ENCODE measurements around the gene AOX1. TPM values are rescaled to one million over a fixed set of nuclear protein-coding genes. Genes with fewer than 3 reads are reported as not detected.
"Not testable (repeated sequence)": the region's sequence is repeated elsewhere in the genome, so short reads cannot be mapped to it uniquely, and the experiment has no call there.

AOX1 gene
- polyA plus RNA-seq, 4 donors: 0.45 to 27.3 (median 1.8) TPM

- peaks cover 0 to 5% (median 0%) of the 10 kb centered on the region in 3 donors for H3K4me1 ChIP-seq (ENCODE audit: control insufficient read depth in 3 of 3, insufficient read depth in 2 of 3, low read depth in 1 of 3, low read length in 2 of 3)
- peak in 1 of 2 donors; percentile 32 for DNase-seq
- 52 to 73% (median 60%) methylated on average over 2 of the region's 2 CpGs for WGBS, 3 donors
Observed at GRCh38 chr2:200625282-200625681, 39.5 kb downstream of the AOX1 start.

GRCh38 chr2:200625958-200626363 is 40.1 kb downstream of the AOX1 start:
- Histone ChIP-seq H3K36me3 (ENCODE audit: control insufficient read depth in 3 of 3, insufficient read depth in 2 of 3, low read depth in 1 of 3, low read length in 3 of 3) (no peaks in the 10 kb centered on the region), H3K9me3 (ENCODE audit: control insufficient read depth in 2 of 2, insufficient read depth in 1 of 2, low read depth in 1 of 2, low read length in 1 of 2) (no peaks in the 10 kb centered on the region), H3K4me3 (ENCODE audit: low read depth in 1 of 3, low read length in 3 of 3) (no peak overlapping the region), H3K27me3 (ENCODE audit: control insufficient read depth in 3 of 3, insufficient read depth in 3 of 3, low read length in 3 of 3) (no peaks in the 10 kb centered on the region), H3K27ac (ENCODE audit: low read depth in 1 of 3, low read length in 2 of 3) (no peak overlapping the region), H3K4me1 (ENCODE audit: control insufficient read depth in 3 of 3, insufficient read depth in 2 of 3, low read depth in 1 of 3, low read length in 2 of 3) (peaks cover 0 to 5% (median 0%) of the 10 kb centered on the region in 3 donors)
- WGBS, 3 donors: 72 to 74% (median 72%) methylated on average over 2 of the region's 2 CpGs
- FAIRE-seq: no peak
- no peak for DNase-seq

More at GRCh38 chr2:200625282-200625681, 39.5 kb downstream of the AOX1 start:
- FAIRE-seq: no peak
- Histone ChIP-seq H3K4me3 (ENCODE audit: low read depth in 1 of 3, low read length in 3 of 3) (no peak overlapping the region), H3K27ac (ENCODE audit: low read depth in 1 of 3, low read length in 2 of 3) (no peak overlapping the region), H3K36me3 (ENCODE audit: control insufficient read depth in 3 of 3, insufficient read depth in 2 of 3, low read depth in 1 of 3, low read length in 3 of 3) (no peaks in the 10 kb centered on the region), H3K9me3 (ENCODE audit: control insufficient read depth in 2 of 2, insufficient read depth in 1 of 2, low read depth in 1 of 2, low read length in 1 of 2) (no peaks in the 10 kb centered on the region), H3K27me3 (ENCODE audit: control insufficient read depth in 3 of 3, insufficient read depth in 3 of 3, low read length in 3 of 3) (no peaks in the 10 kb centered on the region)

- DNase-seq (no peak), FAIRE-seq (no peak)
- WGBS, 3 donors: 63 to 86% (median 73%) methylated on average over 4 of the region's 4 CpGs
- no peaks in the 10 kb centered on the region for H3K27me3 ChIP-seq (ENCODE audit: control insufficient read depth in 3 of 3, insufficient read depth in 3 of 3, low read length in 3 of 3)
- no peak overlapping the region for H3K27ac ChIP-seq (ENCODE audit: low read depth in 1 of 3, low read length in 2 of 3)
- no peaks in the 10 kb centered on the region for H3K9me3 ChIP-seq (ENCODE audit: control insufficient read depth in 2 of 2, insufficient read depth in 1 of 2, low read depth in 1 of 2, low read length in 1 of 2)
- no peaks in the 10 kb centered on the region for H3K36me3 ChIP-seq (ENCODE audit: control insufficient read depth in 3 of 3, insufficient read depth in 2 of 3, low read depth in 1 of 3, low read length in 3 of 3)
- H3K4me1 ChIP-seq (ENCODE audit: control insufficient read depth in 3 of 3, insufficient read depth in 2 of 3, low read depth in 1 of 3, low read length in 2 of 3): peaks cover 0 to 5% (median 0%) of the 10 kb centered on the region in 3 donors
- no peak overlapping the region for H3K4me3 ChIP-seq (ENCODE audit: low read depth in 1 of 3, low read length in 3 of 3)
Observed at GRCh38 chr2:200627110-200627770, 41.4 kb downstream of the AOX1 start.

GRCh38 chr2:200628461-200628860 is 42.6 kb downstream of the AOX1 start:
- H3K9me3 ChIP-seq (ENCODE audit: control insufficient read depth in 2 of 2, insufficient read depth in 1 of 2, low read depth in 1 of 2, low read length in 1 of 2); FAIRE-seq; H3K27me3 ChIP-seq (ENCODE audit: control insufficient read depth in 3 of 3, insufficient read depth in 3 of 3, low read length in 3 of 3); H3K4me3 ChIP-seq (ENCODE audit: low read depth in 1 of 3, low read length in 3 of 3); H3K27ac ChIP-seq (ENCODE audit: low read depth in 1 of 3, low read length in 2 of 3); H3K4me1 ChIP-seq (ENCODE audit: control insufficient read depth in 3 of 3, insufficient read depth in 2 of 3, low read depth in 1 of 3, low read length in 2 of 3); DNase-seq; H3K36me3 ChIP-seq (ENCODE audit: control insufficient read depth in 3 of 3, insufficient read depth in 2 of 3, low read depth in 1 of 3, low read length in 3 of 3): not testable (repeated sequence)
- WGBS, 3 donors: 76 to 84% (median 81%) methylated on average over 4 of the region's 4 CpGs

- no peak for DNase-seq
- no peaks in the 10 kb centered on the region for H3K36me3 ChIP-seq (ENCODE audit: control insufficient read depth in 3 of 3, insufficient read depth in 2 of 3, low read depth in 1 of 3, low read length in 3 of 3)
- H3K9me3 ChIP-seq (ENCODE audit: control insufficient read depth in 2 of 2, insufficient read depth in 1 of 2, low read depth in 1 of 2, low read length in 1 of 2): no peaks in the 10 kb centered on the region
- no peaks in the 10 kb centered on the region for H3K27me3 ChIP-seq (ENCODE audit: control insufficient read depth in 3 of 3, insufficient read depth in 3 of 3, low read length in 3 of 3)
- H3K4me1 ChIP-seq (ENCODE audit: control insufficient read depth in 3 of 3, insufficient read depth in 2 of 3, low read depth in 1 of 3, low read length in 2 of 3): no peaks in the 10 kb centered on the region
- 73 to 89% (median 77%) methylated on average over 1 of the region's 1 CpG for whole genome bisulfite sequencing, 3 donors
- H3K27ac ChIP-seq (ENCODE audit: low read depth in 1 of 3, low read length in 2 of 3): no peak overlapping the region
- no peak for FAIRE-seq
- no peak overlapping the region for H3K4me3 ChIP-seq (ENCODE audit: low read depth in 1 of 3, low read length in 3 of 3)
Observed at GRCh38 chr2:200631287-200631686, 45.5 kb downstream of the AOX1 start.

GRCh38 chr2:200634231-200634964 is 48.6 kb downstream of the AOX1 start:
- no peak overlapping the region for H3K27ac ChIP-seq (ENCODE audit: low read depth in 1 of 3, low read length in 2 of 3)
- WGBS, 3 donors: 93 to 97% (median 94%) methylated on average over 7 of the region's 7 CpGs
- no peaks in the 10 kb centered on the region for H3K27me3 ChIP-seq (ENCODE audit: control insufficient read depth in 3 of 3, insufficient read depth in 3 of 3, low read length in 3 of 3)
- no peaks in the 10 kb centered on the region for H3K36me3 ChIP-seq (ENCODE audit: control insufficient read depth in 3 of 3, insufficient read depth in 2 of 3, low read depth in 1 of 3, low read length in 3 of 3)
- FAIRE-seq (no peak), DNase-seq (no peak)
- H3K9me3 ChIP-seq (ENCODE audit: control insufficient read depth in 2 of 2, insufficient read depth in 1 of 2, low read depth in 1 of 2, low read length in 1 of 2): no peaks in the 10 kb centered on the region
- H3K4me1 ChIP-seq (ENCODE audit: control insufficient read depth in 3 of 3, insufficient read depth in 2 of 3, low read depth in 1 of 3, low read length in 2 of 3): no peaks in the 10 kb centered on the region
- H3K4me3 ChIP-seq (ENCODE audit: low read depth in 1 of 3, low read length in 3 of 3): no peak overlapping the region

GRCh38 chr2:200635251-200635650 is 49.4 kb downstream of the AOX1 start:
- no peaks in the 10 kb centered on the region for H3K9me3 ChIP-seq (ENCODE audit: control insufficient read depth in 2 of 2, insufficient read depth in 1 of 2, low read depth in 1 of 2, low read length in 1 of 2)
- no peak overlapping the region for H3K4me3 ChIP-seq (ENCODE audit: low read depth in 1 of 3, low read length in 3 of 3)
- DNase-seq (no peak), FAIRE-seq (no peak)
- no peaks in the 10 kb centered on the region for H3K36me3 ChIP-seq (ENCODE audit: control insufficient read depth in 3 of 3, insufficient read depth in 2 of 3, low read depth in 1 of 3, low read length in 3 of 3)
- no peaks in the 10 kb centered on the region for H3K27me3 ChIP-seq (ENCODE audit: control insufficient read depth in 3 of 3, insufficient read depth in 3 of 3, low read length in 3 of 3)
- no peak overlapping the region for H3K27ac ChIP-seq (ENCODE audit: low read depth in 1 of 3, low read length in 2 of 3)
- H3K4me1 ChIP-seq (ENCODE audit: control insufficient read depth in 3 of 3, insufficient read depth in 2 of 3, low read depth in 1 of 3, low read length in 2 of 3): no peaks in the 10 kb centered on the region

GRCh38 chr2:200637901-200638300 is 52.1 kb downstream of the AOX1 start:
- DNase-seq (no peak), FAIRE-seq (no peak)
- Histone ChIP-seq H3K27me3 (ENCODE audit: control insufficient read depth in 3 of 3, insufficient read depth in 3 of 3, low read length in 3 of 3) (no peaks in the 10 kb centered on the region), H3K9me3 (ENCODE audit: control insufficient read depth in 2 of 2, insufficient read depth in 1 of 2, low read depth in 1 of 2, low read length in 1 of 2) (no peaks in the 10 kb centered on the region), H3K27ac (ENCODE audit: low read depth in 1 of 3, low read length in 2 of 3) (no peak overlapping the region), H3K36me3 (ENCODE audit: control insufficient read depth in 3 of 3, insufficient read depth in 2 of 3, low read depth in 1 of 3, low read length in 3 of 3) (no peaks in the 10 kb centered on the region), H3K4me3 (ENCODE audit: low read depth in 1 of 3, low read length in 3 of 3) (no peak overlapping the region), H3K4me1 (ENCODE audit: control insufficient read depth in 3 of 3, insufficient read depth in 2 of 3, low read depth in 1 of 3, low read length in 2 of 3) (no peaks in the 10 kb centered on the region)
- 88 to 89% (median 89%) methylated on average over 9 of the region's 9 CpGs for WGBS, 3 donors

Data from small intestine (tissue), 7 donors.